SK-N-SH (cell line): ENCODE measurements around the gene VOPP1. TPM values are rescaled to one million over a fixed set of nuclear protein-coding genes. Genes with fewer than 3 reads are reported as not detected.

Experiments
- CTCF ChIA-PET: fragments of 300-600, 350-600 bp; formaldehyde crosslinking; extraction: SDS; loops from one replicate; lab custom pipeline; 2021; lab: Yijun Ruan, JAX
- POLR2A ChIA-PET: fragments of 350-600 bp; sonication (Branson Sonifier 250); formaldehyde crosslinking; extraction: SDS; loops from one replicate; lab custom pipeline; 2020; ENCODE audit warnings: antibody characterized with exemption, inconsistent platforms; lab: Yijun Ruan, JAX
- DNase-seq: peaks from one replicate; pipeline ENCODE4 v3.0.0; 2012
- H2AFZ ChIP-seq: fragments of 200-600 bp; sonication (generic); 2 replicates; pipeline ENCODE4 v1.8.1; 2016; ENCODE audit warnings: antibody characterized with exemption, mild to moderate bottlenecking, low read depth
- H3F3A ChIP-seq: fragments of 200-600 bp; sonication (generic); replicated peaks from 2 replicates; pipeline ENCODE3; 2016; ENCODE audit warnings: antibody characterized with exemption, mild to moderate bottlenecking; ENCODE audit not compliant: insufficient read depth
- H3K27ac ChIP-seq, 2 experiments: fragments of 200-500 bp in 1 of 2; fragments of 200-600 bp in 1 of 2; sonication (Bioruptor generic) in 1 of 2; sonication (generic), shearing (Covaris generic) in 1 of 2; 2 replicates each; pipeline versions ENCODE4 v1.5.1 to v1.6.1; 2014 to 2016; ENCODE audit warnings: low read depth in 2 of 2, inconsistent platforms in 1 of 2, low read length in 1 of 2, mild to moderate bottlenecking in 1 of 2, mixed read lengths in 1 of 2
- H3K27me3 ChIP-seq: fragments of 200-600 bp; sonication (generic), shearing (Covaris generic); 2 replicates; pipeline ENCODE4 v1.6.1; 2016; ENCODE audit warnings: mixed run types; ENCODE audit not compliant: insufficient read depth
- H3K36me3 ChIP-seq, 2 experiments: fragments of 200-500 bp in 1 of 2; fragments of 200-600 bp in 1 of 2; sonication (Bioruptor generic) in 1 of 2; sonication (generic) in 1 of 2; replicated peaks in 1 of 2; 2 replicates each; pipeline versions ENCODE3 to v1.5.1; 2014 to 2016; ENCODE audit warnings: low read length in 1 of 2, mild to moderate bottlenecking in 1 of 2; ENCODE audit not compliant: insufficient read depth in 2 of 2, control insufficient read depth in 1 of 2
- H3K4me1 ChIP-seq, 2 experiments: fragments of 200-500 bp in 1 of 2; fragments of 200-600 bp in 1 of 2; sonication (Bioruptor generic) in 1 of 2; sonication (generic), shearing (Covaris generic) in 1 of 2; 2 replicates each; pipeline versions ENCODE4 v1.5.1 to v1.6.1; 2014 to 2016; ENCODE audit warnings: low read depth in 1 of 2, low read length in 1 of 2, mixed run types in 1 of 2; ENCODE audit not compliant: insufficient read depth in 2 of 2, control insufficient read depth in 1 of 2
- H3K4me2 ChIP-seq: fragments of 200-600 bp; sonication (generic), shearing (Covaris generic); 2 replicates; pipeline ENCODE4 v1.6.1; 2017; ENCODE audit warnings: mixed run types
- H3K4me3 ChIP-seq, 2 experiments: fragments of 200-500 bp in 1 of 2; fragments of 200-600 bp in 1 of 2; sonication (Bioruptor generic) in 1 of 2; sonication (generic), shearing (Covaris generic) in 1 of 2; 2 replicates each; pipeline versions ENCODE4 v1.5.1 to v1.8.1; 2014 to 2016; ENCODE audit warnings: low read depth in 2 of 2, inconsistent platforms in 1 of 2, low read length in 1 of 2, mild to moderate bottlenecking in 1 of 2, mixed read lengths in 1 of 2, moderate library complexity in 1 of 2
- H3K79me2 ChIP-seq: fragments of 200-600 bp; sonication (generic); 2 replicates; pipeline ENCODE4 v1.8.1; 2017; ENCODE audit warnings: mild to moderate bottlenecking; ENCODE audit not compliant: insufficient read depth
- H3K9ac ChIP-seq: fragments of 200-600 bp; sonication (generic); 2 replicates; pipeline ENCODE4 v1.6.1; 2017; ENCODE audit warnings: mixed run types
- H3K9me2 ChIP-seq: fragments of 200-600 bp; sonication (generic); 2 replicates; pipeline ENCODE4 v1.6.1; 2017; ENCODE audit warnings: mixed run types
- H3K9me3 ChIP-seq: fragments of 200-600 bp; sonication (generic); 2 replicates; pipeline ENCODE4 v1.6.1; 2017; ENCODE audit warnings: mixed run types, mild to moderate bottlenecking, moderate library complexity
- H4K20me1 ChIP-seq: fragments of 200-600 bp; sonication (generic); 2 replicates; pipeline ENCODE4 v1.6.1; 2017; ENCODE audit warnings: mild to moderate bottlenecking, mixed run types; ENCODE audit not compliant: insufficient read depth
- CHD2 ChIP-seq: fragments of 150-350 bp; IDR thresholded peaks from 2 replicates; pipeline ENCODE4 v1.6.1; 2018; ENCODE audit warnings: low read length; ENCODE audit not compliant: partially characterized antibody
- FOSL2 ChIP-seq: IDR thresholded peaks from 2 replicates; pipeline ENCODE4 v1.4.0; 2012; ENCODE audit warnings: low read depth, mild to moderate bottlenecking, moderate library complexity, borderline replicate concordance
- GABPA ChIP-seq: IDR thresholded peaks from 2 replicates; pipeline ENCODE4 v1.4.0; 2012; ENCODE audit warnings: low read depth, mild to moderate bottlenecking
- GATA2 ChIP-seq: sonication (generic); formaldehyde crosslinking; IDR thresholded peaks from 2 replicates; pipeline ENCODE4 v1.5.0; 2020; ENCODE audit warnings: mild to moderate bottlenecking, missing genetic modification reagents
- RCOR1 ChIP-seq: fragments of 150-350 bp; IDR thresholded peaks from 2 replicates; pipeline ENCODE4 v1.6.1; 2017; ENCODE audit warnings: antibody characterized with exemption, low read length
- RFX5 ChIP-seq: IDR thresholded peaks from 2 replicates; pipeline ENCODE4 v1.6.1; 2012; ENCODE audit warnings: mild to moderate bottlenecking, improper control_type of control experiment, low read length
- TAF1 ChIP-seq: IDR thresholded peaks from 2 replicates; pipeline ENCODE4 v1.6.1; 2012; ENCODE audit warnings: low read depth, mild to moderate bottlenecking, low read length, moderate library complexity, borderline replicate concordance
- WGBS: methylation state at CpG from one replicate; pipeline ENCODE4 v1.1.6; 2017; ENCODE audit warnings: low lambda C conversion rate; 5-methylcytosine and 5-hydroxymethylcytosine counted together
- polyA plus RNA-seq, 3 experiments: library from polyadenylated mRNA; depleted of rRNA; stranded (reverse); fragments of >200 nt; gene quantifications; 2 replicates each; pipeline ENCODE4 v1.2.3, GENCODE V29; 2012
- TF ChIP-seq, protein P1 (sequence below): IDR thresholded peaks from 2 replicates; pipeline ENCODE4 v1.4.0; 2012; ENCODE audit warnings: low read depth, borderline replicate concordance
- TF ChIP-seq, protein P2 (sequence below): fragments of 150-350 bp; IDR thresholded peaks from 2 replicates; pipeline ENCODE4 v1.6.1; 2017; ENCODE audit warnings: antibody characterized with exemption, low read length, low read depth, borderline replicate concordance
- TF ChIP-seq, protein P3 (sequence below): IDR thresholded peaks from 2 replicates; pipeline ENCODE4 v1.6.1; 2012; ENCODE audit warnings: mild to moderate bottlenecking, low read depth, low read length, moderate library complexity
- TF ChIP-seq, protein P4 (sequence below): fragments of 200-600 bp; sonication (generic); IDR thresholded peaks from 2 replicates; pipeline ENCODE4 v1.6.1; 2017; ENCODE audit warnings: antibody characterized with exemption, mild to moderate bottlenecking, moderate library complexity

The VOPP1 gene
- polyA plus RNA-seq, 1 of the 3 experiments (the other 2 are of a cell fraction), result 69.5 TPM

DNA sequence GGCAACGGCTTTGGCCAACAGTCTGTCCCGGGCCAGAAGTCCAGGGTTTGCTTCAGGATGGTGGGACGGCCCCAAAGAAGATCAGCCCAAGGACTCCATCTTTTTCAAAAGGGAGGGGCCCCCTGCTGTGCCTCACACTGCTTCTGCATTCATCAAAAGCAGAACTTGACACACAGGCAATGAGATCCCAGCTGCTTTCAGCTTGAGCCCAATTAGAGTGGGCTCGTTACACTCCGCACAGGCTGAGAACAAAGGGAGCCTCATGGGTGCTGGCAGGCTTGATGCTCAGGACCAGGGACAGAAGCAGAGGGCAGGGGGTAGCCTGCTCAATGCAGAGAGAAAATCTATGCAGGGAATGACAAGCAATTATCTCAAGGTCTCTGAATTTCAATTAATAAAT is 45.5 kb downstream of the VOPP1 start:
- no peak overlapping the region for H3K27ac ChIP-seq
- TF ChIP-seq, protein P1, sequence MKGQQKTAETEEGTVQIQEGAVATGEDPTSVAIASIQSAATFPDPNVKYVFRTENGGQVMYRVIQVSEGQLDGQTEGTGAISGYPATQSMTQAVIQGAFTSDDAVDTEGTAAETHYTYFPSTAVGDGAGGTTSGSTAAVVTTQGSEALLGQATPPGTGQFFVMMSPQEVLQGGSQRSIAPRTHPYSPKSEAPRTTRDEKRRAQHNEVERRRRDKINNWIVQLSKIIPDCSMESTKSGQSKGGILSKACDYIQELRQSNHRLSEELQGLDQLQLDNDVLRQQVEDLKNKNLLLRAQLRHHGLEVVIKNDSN, result no peak
- TF ChIP-seq, protein P2, sequence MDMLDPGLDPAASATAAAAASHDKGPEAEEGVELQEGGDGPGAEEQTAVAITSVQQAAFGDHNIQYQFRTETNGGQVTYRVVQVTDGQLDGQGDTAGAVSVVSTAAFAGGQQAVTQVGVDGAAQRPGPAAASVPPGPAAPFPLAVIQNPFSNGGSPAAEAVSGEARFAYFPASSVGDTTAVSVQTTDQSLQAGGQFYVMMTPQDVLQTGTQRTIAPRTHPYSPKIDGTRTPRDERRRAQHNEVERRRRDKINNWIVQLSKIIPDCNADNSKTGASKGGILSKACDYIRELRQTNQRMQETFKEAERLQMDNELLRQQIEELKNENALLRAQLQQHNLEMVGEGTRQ, result no peak
- TF ChIP-seq GABPA (no peak), GATA2 (CRISPR knock-in tag) (no peak), TAF1 (no peak)
- TF ChIP-seq, protein P3, sequence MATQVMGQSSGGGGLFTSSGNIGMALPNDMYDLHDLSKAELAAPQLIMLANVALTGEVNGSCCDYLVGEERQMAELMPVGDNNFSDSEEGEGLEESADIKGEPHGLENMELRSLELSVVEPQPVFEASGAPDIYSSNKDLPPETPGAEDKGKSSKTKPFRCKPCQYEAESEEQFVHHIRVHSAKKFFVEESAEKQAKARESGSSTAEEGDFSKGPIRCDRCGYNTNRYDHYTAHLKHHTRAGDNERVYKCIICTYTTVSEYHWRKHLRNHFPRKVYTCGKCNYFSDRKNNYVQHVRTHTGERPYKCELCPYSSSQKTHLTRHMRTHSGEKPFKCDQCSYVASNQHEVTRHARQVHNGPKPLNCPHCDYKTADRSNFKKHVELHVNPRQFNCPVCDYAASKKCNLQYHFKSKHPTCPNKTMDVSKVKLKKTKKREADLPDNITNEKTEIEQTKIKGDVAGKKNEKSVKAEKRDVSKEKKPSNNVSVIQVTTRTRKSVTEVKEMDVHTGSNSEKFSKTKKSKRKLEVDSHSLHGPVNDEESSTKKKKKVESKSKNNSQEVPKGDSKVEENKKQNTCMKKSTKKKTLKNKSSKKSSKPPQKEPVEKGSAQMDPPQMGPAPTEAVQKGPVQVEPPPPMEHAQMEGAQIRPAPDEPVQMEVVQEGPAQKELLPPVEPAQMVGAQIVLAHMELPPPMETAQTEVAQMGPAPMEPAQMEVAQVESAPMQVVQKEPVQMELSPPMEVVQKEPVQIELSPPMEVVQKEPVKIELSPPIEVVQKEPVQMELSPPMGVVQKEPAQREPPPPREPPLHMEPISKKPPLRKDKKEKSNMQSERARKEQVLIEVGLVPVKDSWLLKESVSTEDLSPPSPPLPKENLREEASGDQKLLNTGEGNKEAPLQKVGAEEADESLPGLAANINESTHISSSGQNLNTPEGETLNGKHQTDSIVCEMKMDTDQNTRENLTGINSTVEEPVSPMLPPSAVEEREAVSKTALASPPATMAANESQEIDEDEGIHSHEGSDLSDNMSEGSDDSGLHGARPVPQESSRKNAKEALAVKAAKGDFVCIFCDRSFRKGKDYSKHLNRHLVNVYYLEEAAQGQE, result peak; percentile 91
- no peak overlapping the region for H2AFZ ChIP-seq
- no peaks in the 10 kb centered on the region for H3F3A ChIP-seq
- WGBS, result 95% methylated on average over 5 of the region's 5 CpGs
- H3K9ac ChIP-seq, result no peak overlapping the region
- H3K4me2 ChIP-seq, result no peak overlapping the region
- ChIA-PET POLR2A (no interaction called here), CTCF (no interaction called here)
- H3K4me3 ChIP-seq, result no peak overlapping the region
- H4K20me1 ChIP-seq, result peaks cover 98% of the 10 kb centered on the region
- H3K79me2 ChIP-seq, result peaks cover 100% of the 10 kb centered on the region
- H3K27me3 ChIP-seq, result no peaks in the 10 kb centered on the region
- H3K36me3 ChIP-seq, result peaks cover 0 to 5% of the 10 kb centered on the region in 2 experiments
- H3K9me3 ChIP-seq, result no peaks in the 10 kb centered on the region
- H3K4me1 ChIP-seq, result peaks cover 0 to 18% of the 10 kb centered on the region in 2 experiments; a peak in 3 of 4 replicates
- DNase-seq, result no peak
- no peaks in the 10 kb centered on the region for H3K9me2 ChIP-seq

DNA sequence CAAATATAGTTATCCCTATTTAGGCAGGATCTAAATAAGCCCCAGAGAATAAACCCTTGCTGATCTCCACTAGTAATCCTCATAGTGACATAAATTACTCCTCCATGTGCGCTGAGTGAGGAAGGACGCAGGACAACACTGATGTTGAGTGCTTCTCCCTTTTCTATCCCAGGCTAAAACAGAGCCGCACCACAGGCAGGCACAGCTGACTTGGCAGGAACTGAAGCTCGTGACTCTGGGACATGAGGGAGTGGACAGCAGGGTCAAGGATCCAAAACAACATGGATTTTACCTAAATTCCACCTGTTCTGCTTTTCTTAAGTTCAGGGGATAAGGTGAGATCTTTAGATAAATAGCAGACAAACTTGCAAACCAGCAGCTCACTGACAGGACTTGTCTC is 46.0 kb downstream of the VOPP1 start:
- TF ChIP-seq RCOR1 (no peak), CHD2 (no peak), FOSL2 (no peak), RFX5 (no peak)
- TF ChIP-seq, protein P4, sequence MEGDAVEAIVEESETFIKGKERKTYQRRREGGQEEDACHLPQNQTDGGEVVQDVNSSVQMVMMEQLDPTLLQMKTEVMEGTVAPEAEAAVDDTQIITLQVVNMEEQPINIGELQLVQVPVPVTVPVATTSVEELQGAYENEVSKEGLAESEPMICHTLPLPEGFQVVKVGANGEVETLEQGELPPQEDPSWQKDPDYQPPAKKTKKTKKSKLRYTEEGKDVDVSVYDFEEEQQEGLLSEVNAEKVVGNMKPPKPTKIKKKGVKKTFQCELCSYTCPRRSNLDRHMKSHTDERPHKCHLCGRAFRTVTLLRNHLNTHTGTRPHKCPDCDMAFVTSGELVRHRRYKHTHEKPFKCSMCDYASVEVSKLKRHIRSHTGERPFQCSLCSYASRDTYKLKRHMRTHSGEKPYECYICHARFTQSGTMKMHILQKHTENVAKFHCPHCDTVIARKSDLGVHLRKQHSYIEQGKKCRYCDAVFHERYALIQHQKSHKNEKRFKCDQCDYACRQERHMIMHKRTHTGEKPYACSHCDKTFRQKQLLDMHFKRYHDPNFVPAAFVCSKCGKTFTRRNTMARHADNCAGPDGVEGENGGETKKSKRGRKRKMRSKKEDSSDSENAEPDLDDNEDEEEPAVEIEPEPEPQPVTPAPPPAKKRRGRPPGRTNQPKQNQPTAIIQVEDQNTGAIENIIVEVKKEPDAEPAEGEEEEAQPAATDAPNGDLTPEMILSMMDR, result no peak
- TF ChIP-seq, all 33 proteins: peak for 0

More for the DNA sequence above, 46.0 kb downstream of the VOPP1 start:
- H3K9ac ChIP-seq, result no peak overlapping the region
- H3K9me3 ChIP-seq, result no peaks in the 10 kb centered on the region
- no peaks in the 10 kb centered on the region for H3F3A ChIP-seq
- H3K27me3 ChIP-seq, result no peaks in the 10 kb centered on the region
- 95% methylated on average over 4 of the region's 4 CpGs for WGBS
- DNase-seq, result no peak
- H3K36me3 ChIP-seq, result peaks cover 0 to 5% of the 10 kb centered on the region in 2 experiments
- POLR2A ChIA-PET, result no interaction called here
- H3K9me2 ChIP-seq, result no peaks in the 10 kb centered on the region
- H3K27ac ChIP-seq, result no peak overlapping the region
- CTCF ChIA-PET, result interaction anchor here (0.6 to 1.4 kb wide), 2 partner anchors 14 to 36 kb away, joined by 3 to 4 read pairs; no protein-coding TSS in a partner anchor
- peaks cover 0 to 18% of the 10 kb centered on the region in 2 experiments; a peak in 3 of 4 replicates for H3K4me1 ChIP-seq
- peaks cover 98% of the 10 kb centered on the region for H4K20me1 ChIP-seq
- no peak overlapping the region for H3K4me2 ChIP-seq
- H3K79me2 ChIP-seq, result peaks cover 100% of the 10 kb centered on the region
- H2AFZ ChIP-seq, result no peak overlapping the region
- no peak overlapping the region for H3K4me3 ChIP-seq
